Pancreas (tissue), 10 donors: ENCODE measurements around the gene C1QB. TPM values are rescaled to one million over a fixed set of nuclear protein-coding genes. Genes with fewer than 3 reads are reported as not detected.

Source experiments
- ATAC-seq, 4 donors: fragments of 200-7000 bp; cut with Tn5 transposase; one replicate each; pipeline versions ENCODE4 v1.8.0 to v1.9.1; 2020; ENCODE audit warnings: mild to moderate bottlenecking in 4 of 4, moderate library complexity in 4 of 4
- DNase-seq, 6 donors: peaks; one replicate each; pipeline ENCODE4 v3.0.0-alpha.2; 2020
- FAIRE-seq: peaks from 2 replicates; lab custom pipeline; 2012; peaks lifted over from hg19 to GRCh38; lab: Jason Lieb, UNC
- H3K27ac ChIP-seq, 4 donors: fragments of 200-600 bp; sonication (generic); 1 replicate in 3 of 4; 2 replicates in 1 of 4; pipeline versions ENCODE4 v1.5.0 to v1.8.0; 2020
- H3K27me3 ChIP-seq, 4 donors: fragments of 200-600 bp; one replicate each; pipeline ENCODE4 v1.8.0; 2021
- H3K36me3 ChIP-seq, 3 donors: fragments of 200-600 bp; sonication (generic) in 1 of 3; one replicate each; pipeline versions ENCODE4 v1.5.0 to v1.8.0; 2020 to 2021
- H3K4me1 ChIP-seq, 3 donors: fragments of 200-600 bp; one replicate each; pipeline ENCODE4 v1.8.0; 2021
- H3K4me3 ChIP-seq, 4 donors: fragments of 200-600 bp; sonication (generic) in 2 of 4; one replicate each; pipeline versions ENCODE4 v1.5.0 to v1.8.0; 2020 to 2021
- H3K9me3 ChIP-seq, 4 donors: fragments of 200-600 bp; one replicate each; pipeline ENCODE4 v1.8.0; 2021
- WGBS, 2 donors: extraction: QIAGEN DNeasy Blood & Tissue Kit; methylation state at CpG; one replicate each; pipeline ENCODE4 v1.1.7; 2013; 5-methylcytosine and 5-hydroxymethylcytosine counted together
- intact Hi-C, 3 donors: fragments of 100-400 bp; cut with DNase I; formaldehyde crosslinking; loops; one replicate each; pipeline versions ENCODE4 v1.11.1 to v1.14.2; 2022
- polyA plus RNA-seq, 2 donors: library from polyadenylated mRNA; stranded (reverse); fragments of 200-250 nt; gene quantifications; one replicate each; pipeline ENCODE4 v1.2.3, GENCODE V29; 2013
- total RNA-seq, 6 donors: library from RNA; stranded (reverse); fragmentation: NEBNext Ultra II Directional in 4 of 6; extraction: Animal tissue kit (Norgen Biotek cat#: 25700) in 4 of 6; gene quantifications; one replicate each; pipeline versions ENCODE4 v1.2.1 to v1.2.4, GENCODE V29; 2021 to 2023
- TF ChIP-seq, protein P1 (sequence below), 4 donors: fragments of 200-600 bp; sonication (generic) in 3 of 4; IDR thresholded peaks; one replicate each; pipeline versions ENCODE4 v1.5.0 to v1.8.0; 2021; ENCODE audit warnings: antibody characterized with exemption in 4 of 4
- donor health status: healthy with polysubstance abuse.
- donor health status: DM: no; HTN: no; CAD: no; lungs with moderate emphysema.
- donor health status: DM: no; HTN: no; CAD: no.
- donor health status: control.
- donor health status: control.
- donor health status: Bipolar disorder and iron deficiency.
- donor health status: DM: yes; HTN: yes; CAD: no.
- donor health status: DM: no; HTN: no; CAD: no.
- donor health status: DM: no; HTN: no; CAD: no.
- donor health status: DM: yes; HTN: yes; CAD: no.

The C1QB gene
- total and polyA plus RNA-seq, 8 donors: 4.2 to 145 (median 17.1) TPM

DNA sequence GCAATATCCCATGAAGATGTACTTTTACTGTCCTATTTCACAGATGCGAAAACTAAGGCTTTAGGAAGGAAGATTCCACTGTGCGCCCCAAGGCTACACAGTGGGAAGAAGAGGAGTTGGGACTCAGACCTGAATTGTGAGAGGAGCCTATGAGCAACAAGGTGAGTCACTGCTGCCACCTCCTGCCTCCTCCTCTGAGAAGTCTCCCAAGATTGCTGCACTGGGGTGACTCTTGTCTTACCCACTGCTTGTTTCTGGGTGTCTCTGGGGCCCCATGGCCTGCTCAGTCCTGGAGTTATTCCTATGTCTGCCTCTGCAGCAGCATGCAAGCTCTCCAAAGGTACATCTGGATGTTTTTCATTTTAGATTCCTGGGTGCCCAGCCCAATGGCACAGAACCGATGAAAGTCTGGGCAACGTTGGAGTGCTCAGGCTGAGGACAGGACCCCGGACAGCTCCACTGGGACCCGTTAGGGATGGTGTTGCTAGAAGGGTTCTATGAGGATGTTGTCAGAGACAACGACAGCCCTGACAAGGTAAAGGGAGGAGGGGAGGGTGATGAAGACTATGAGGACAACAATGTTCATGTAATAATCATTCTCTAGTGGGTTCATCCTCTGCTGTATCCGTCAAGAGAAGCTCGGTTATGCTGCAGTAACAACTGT lies 27.6 kb upstream of the C1QB start:
- Histone ChIP-seq H3K4me1 (no peaks in the 10 kb centered on the region), H3K36me3 (no peaks in the 10 kb centered on the region), H3K9me3 (no peaks in the 10 kb centered on the region), H3K27me3 (no peaks in the 10 kb centered on the region), H3K27ac (no peak overlapping the region), H3K4me3 (no peak overlapping the region)
- FAIRE-seq (no peak), ATAC-seq (peak in 1 of 4 donors; percentile 42), DNase-seq (no peak)
- 44 to 51% methylated on average over 9 of the region's 9 CpGs for WGBS, 2 donors
- intact Hi-C loops: no loop called here
- TF ChIP-seq, protein P1, sequence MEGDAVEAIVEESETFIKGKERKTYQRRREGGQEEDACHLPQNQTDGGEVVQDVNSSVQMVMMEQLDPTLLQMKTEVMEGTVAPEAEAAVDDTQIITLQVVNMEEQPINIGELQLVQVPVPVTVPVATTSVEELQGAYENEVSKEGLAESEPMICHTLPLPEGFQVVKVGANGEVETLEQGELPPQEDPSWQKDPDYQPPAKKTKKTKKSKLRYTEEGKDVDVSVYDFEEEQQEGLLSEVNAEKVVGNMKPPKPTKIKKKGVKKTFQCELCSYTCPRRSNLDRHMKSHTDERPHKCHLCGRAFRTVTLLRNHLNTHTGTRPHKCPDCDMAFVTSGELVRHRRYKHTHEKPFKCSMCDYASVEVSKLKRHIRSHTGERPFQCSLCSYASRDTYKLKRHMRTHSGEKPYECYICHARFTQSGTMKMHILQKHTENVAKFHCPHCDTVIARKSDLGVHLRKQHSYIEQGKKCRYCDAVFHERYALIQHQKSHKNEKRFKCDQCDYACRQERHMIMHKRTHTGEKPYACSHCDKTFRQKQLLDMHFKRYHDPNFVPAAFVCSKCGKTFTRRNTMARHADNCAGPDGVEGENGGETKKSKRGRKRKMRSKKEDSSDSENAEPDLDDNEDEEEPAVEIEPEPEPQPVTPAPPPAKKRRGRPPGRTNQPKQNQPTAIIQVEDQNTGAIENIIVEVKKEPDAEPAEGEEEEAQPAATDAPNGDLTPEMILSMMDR (IDR thresholded peaks at IDR 0.05): no peak

DNA sequence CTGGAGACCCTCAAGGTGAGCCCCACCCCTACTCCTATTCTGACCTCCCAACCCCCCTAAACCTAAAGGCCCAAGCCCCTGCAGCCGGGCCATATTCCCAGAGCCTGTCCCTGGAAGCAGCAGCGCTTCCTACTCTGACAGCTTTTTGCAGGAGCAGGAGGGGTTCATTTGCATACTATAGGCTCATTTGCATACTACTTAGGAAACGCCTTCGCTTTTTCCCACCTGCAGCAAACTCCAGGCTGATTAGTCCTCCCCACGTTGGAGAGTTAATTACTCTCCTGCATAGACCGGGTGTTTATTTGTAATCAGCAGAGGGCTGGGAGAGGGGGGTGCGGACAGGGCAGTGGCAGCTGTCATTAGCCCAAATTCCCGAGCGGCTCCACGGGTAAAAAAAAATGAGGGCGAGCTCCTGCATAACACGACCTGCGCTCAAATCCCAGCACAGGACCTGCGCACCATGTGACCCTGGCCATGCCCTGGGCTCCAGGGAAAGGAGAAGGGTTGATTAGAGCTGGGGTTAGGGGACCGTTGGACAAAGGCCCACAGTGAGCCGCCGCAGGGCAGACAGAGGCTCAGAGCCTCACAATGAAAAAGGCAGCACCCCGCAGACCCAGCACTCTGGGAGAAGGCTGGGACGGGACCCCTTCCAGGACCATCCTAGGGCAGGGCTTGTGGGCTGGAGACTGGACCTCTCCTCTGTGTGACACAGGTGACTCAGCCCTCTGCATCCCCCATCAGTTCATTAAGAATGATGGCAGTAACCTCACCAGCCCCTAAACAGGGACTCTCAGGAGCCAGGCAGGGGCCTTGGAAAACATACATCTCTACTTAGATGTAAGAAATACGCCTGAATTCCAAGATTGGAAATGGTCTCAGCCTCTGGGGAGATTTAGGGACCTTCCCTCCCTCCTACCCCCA lies 26.5 kb upstream of the C1QB start:
- FAIRE-seq: no peak

DNA sequence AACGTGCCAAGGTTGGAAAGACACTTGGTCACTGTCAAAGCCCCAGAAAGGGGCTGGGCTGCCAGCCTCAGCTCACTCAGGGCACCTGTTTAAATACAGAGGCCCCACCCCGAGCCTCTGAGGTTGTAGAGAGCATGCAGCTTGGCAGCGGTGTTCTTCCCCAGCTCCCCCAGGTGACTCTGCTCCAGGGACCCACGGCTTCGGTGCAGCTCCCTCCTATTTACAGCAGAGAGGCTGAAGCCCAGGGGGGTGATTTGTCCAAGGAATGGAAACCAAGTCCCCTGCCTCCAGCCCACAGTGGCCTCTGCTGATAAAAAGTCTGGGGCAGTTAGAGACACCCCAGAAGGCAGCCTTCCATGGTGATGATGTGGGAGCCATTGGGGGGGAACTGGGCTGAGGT lies 25.7 kb upstream of the C1QB start:
- Histone ChIP-seq H3K27me3 (no peaks in the 10 kb centered on the region), H3K9me3 (no peaks in the 10 kb centered on the region), H3K36me3 (no peaks in the 10 kb centered on the region), H3K4me3 (no peak overlapping the region), H3K4me1 (no peaks in the 10 kb centered on the region), H3K27ac (no peak overlapping the region)
- 41 to 52% methylated on average over 5 of the region's 5 CpGs for WGBS, 2 donors
- intact Hi-C loops: no loop called here
- FAIRE-seq: no peak
- DNase-seq: no peak
- no peak for ATAC-seq
- TF ChIP-seq, protein P1 (IDR thresholded peaks at IDR 0.05): no peak

More for the DNA sequence above, 26.5 kb upstream of the C1QB start:
- intact Hi-C loops: no loop called here
- ATAC-seq (no peak), DNase-seq (no peak)
- H3K27ac ChIP-seq: no peak overlapping the region
- no peaks in the 10 kb centered on the region for H3K27me3 ChIP-seq
- H3K9me3 ChIP-seq: no peaks in the 10 kb centered on the region
- TF ChIP-seq, protein P1 (IDR thresholded peaks at IDR 0.05): no peak
- 49 to 60% methylated on average over 20 of the region's 20 CpGs for WGBS, 2 donors
- H3K36me3 ChIP-seq: no peaks in the 10 kb centered on the region
- no peaks in the 10 kb centered on the region for H3K4me1 ChIP-seq
- no peak overlapping the region for H3K4me3 ChIP-seq

DNA sequence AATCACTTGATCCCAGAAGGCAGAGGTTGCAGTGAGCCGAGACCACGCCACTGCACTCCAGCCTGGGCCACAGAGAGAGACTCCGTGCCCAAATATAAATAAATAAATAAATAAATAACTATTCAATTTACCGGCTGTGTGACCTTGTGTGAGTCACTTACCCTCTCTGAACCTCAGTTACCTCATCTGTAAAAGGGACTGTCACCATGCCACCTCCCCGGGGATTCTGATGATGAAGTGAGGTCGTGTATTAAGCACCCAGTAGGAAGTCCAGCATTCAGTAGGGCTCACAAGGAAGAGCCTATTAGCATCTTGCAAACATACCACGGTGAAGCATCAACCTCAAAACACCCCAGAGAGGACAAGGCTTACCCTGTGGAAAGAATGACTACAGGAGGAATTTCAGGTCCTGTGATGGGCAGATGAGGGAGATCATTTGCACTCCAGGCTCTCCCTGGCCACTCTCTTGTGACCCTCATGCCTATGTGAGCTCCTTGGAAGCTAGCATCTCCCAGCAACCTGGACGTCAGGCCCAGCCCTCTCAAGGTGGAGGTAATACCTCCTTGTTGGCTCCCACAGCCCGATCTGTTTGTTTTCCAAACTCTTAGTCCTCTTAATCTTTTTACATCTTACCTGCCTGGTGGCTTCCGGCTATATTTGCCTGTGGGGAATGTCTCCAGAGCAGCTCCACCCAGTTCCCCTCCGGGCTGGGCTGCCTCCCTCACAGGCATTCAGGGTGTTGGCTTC lies 24.2 kb upstream of the C1QB start:
- ATAC-seq (peak in 1 of 4 donors; percentile 45), DNase-seq (no peak), FAIRE-seq (no peak)
- intact Hi-C loops: no loop called here
- TF ChIP-seq, protein P1 (IDR thresholded peaks at IDR 0.05): no peak
- H3K27me3 ChIP-seq: no peaks in the 10 kb centered on the region
- 48% methylated on average over 11 of the region's 11 CpGs for WGBS, 2 donors
- H3K36me3 ChIP-seq: no peaks in the 10 kb centered on the region
- H3K9me3 ChIP-seq: no peaks in the 10 kb centered on the region
- no peak overlapping the region for H3K27ac ChIP-seq
- no peak overlapping the region for H3K4me3 ChIP-seq
- no peaks in the 10 kb centered on the region for H3K4me1 ChIP-seq
